PC-3 (cell line): ENCODE results near the gene PSMB5. TPM values are rescaled to one million over a fixed set of nuclear protein-coding genes. Genes with fewer than 3 reads are reported as not detected.

Experiments used
- ATAC-seq: fragments of 200-7000 bp; cut with Tn5 transposase; 2 replicates; pipeline ENCODE4 v1.9.1; 2020; ENCODE audit warnings: mild to moderate bottlenecking, moderate library complexity
- BruUV-seq: library from RNA; stranded (reverse); fragments of 400-500 nt; replicated peaks from 2 replicates; lab custom pipeline; 2021; lab: Mats Ljungman, UMichigan
- CTCF ChIA-PET: fragments of 300-600 bp; sonication (Branson Sonifier 250); formaldehyde crosslinking; loops from one replicate; lab custom pipeline; 2022; ENCODE audit warnings: antibody characterized with exemption; lab: Charles Lee
- POLR2A ChIA-PET: fragments of 300-600 bp; sonication (Branson Sonifier 250); formaldehyde crosslinking; loops from one replicate; lab custom pipeline; 2022; ENCODE audit warnings: antibody characterized with exemption; ENCODE audit not compliant: unreplicated experiment; lab: Charles Lee
- DNase-seq: peaks from one replicate; pipeline ENCODE4 v3.0.0-alpha.2; 2015
- H2AFZ ChIP-seq: fragments of 300-600 bp; sonication (generic); 2 replicates; pipeline ENCODE4 v1.6.0; 2016; ENCODE audit warnings: antibody characterized with exemption, low read length
- H3F3A ChIP-seq: fragments of 300-600 bp; sonication (generic); one replicate; pipeline ENCODE4 v1.6.0; 2017; ENCODE audit warnings: antibody characterized with exemption, low read length, control low read depth, mild to moderate bottlenecking; ENCODE audit not compliant: unreplicated experiment
- H3K27ac ChIP-seq: fragments of 300-600 bp; sonication (generic); 2 replicates; pipeline ENCODE4 v1.5.1; 2016; ENCODE audit warnings: mild to moderate bottlenecking, low read length
- H3K27me3 ChIP-seq: fragments of 300-600 bp; sonication (generic); 2 replicates; pipeline ENCODE4 v1.6.1; 2016; ENCODE audit warnings: low read length, mixed read lengths
- H3K36me3 ChIP-seq: fragments of 300-600 bp; sonication (generic); 2 replicates; pipeline ENCODE4 v1.6.1; 2016; ENCODE audit warnings: low read depth, mixed run types, low read length, mixed read lengths
- H3K4me1 ChIP-seq: fragments of 300-600 bp; sonication (generic); 2 replicates; pipeline ENCODE4 v1.5.1; 2016; ENCODE audit warnings: low read length; ENCODE audit not compliant: insufficient read depth
- H3K4me2 ChIP-seq: fragments of 300-600 bp; sonication (generic); 2 replicates; pipeline ENCODE4 v1.6.0; 2016; ENCODE audit warnings: low read length
- H3K4me3 ChIP-seq: fragments of 300-600 bp; sonication (generic); 2 replicates; pipeline ENCODE4 v1.5.1; 2016; ENCODE audit warnings: mild to moderate bottlenecking, low read length, mixed read lengths
- H3K79me2 ChIP-seq: fragments of 300-600 bp; sonication (generic); 2 replicates; pipeline ENCODE4 v1.6.1; 2017; ENCODE audit warnings: low read length, mixed read lengths
- H3K9ac ChIP-seq: fragments of 300-600 bp; sonication (generic); 2 replicates; pipeline ENCODE4 v1.6.0; 2016; ENCODE audit warnings: mild to moderate bottlenecking, low read length
- H3K9me2 ChIP-seq: fragments of 300-600 bp; sonication (generic); replicated peaks from 2 replicates; pipeline ENCODE4 v1.6.1; 2016; ENCODE audit warnings: mixed run types, low read length, mixed read lengths
- H3K9me3 ChIP-seq: fragments of 300-600 bp; sonication (generic); 2 replicates; pipeline ENCODE4 v1.6.1; 2016; ENCODE audit warnings: low read length, mixed read lengths
- H4K20me1 ChIP-seq: fragments of 300-600 bp; sonication (generic); 2 replicates; pipeline ENCODE4 v1.6.1; 2016; ENCODE audit warnings: low read length, mixed read lengths
- EZH2 ChIP-seq: fragments of 300-600 bp; sonication (generic); IDR thresholded peaks from one replicate; pipeline ENCODE4 v1.6.1; 2017; ENCODE audit warnings: antibody characterized with exemption, mild to moderate bottlenecking, low read length; ENCODE audit not compliant: unreplicated experiment
- EZH2phosphoT487 ChIP-seq: fragments of 300-600 bp; sonication (generic); IDR thresholded peaks from 2 replicates; pipeline ENCODE4 v1.6.1; 2018; ENCODE audit warnings: mild to moderate bottlenecking, antibody characterized with exemption, low read length, borderline replicate concordance
- intact Hi-C: fragments of 100-400 bp; cut with micrococcal nuclease; formaldehyde crosslinking; loops from 2 replicates; pipeline ENCODE4 v1.9.0; 2023
- total RNA-seq: library from RNA; depleted of rRNA; stranded (reverse); fragments of >200 nt; gene quantifications from 2 replicates; pipeline ENCODE4 v1.2.3, GENCODE V29; 2014
- TF ChIP-seq, protein P1 (sequence below): fragments of 300-600 bp; sonication (generic); conservative IDR thresholded peaks from 2 replicates; pipeline ENCODE4 v1.5.1; 2017; ENCODE audit warnings: antibody characterized with exemption, low read depth, mild to moderate bottlenecking, low read length

The PSMB5 gene
- total RNA-seq, 1 experiment from 2014 or later = 424 TPM

DNA sequence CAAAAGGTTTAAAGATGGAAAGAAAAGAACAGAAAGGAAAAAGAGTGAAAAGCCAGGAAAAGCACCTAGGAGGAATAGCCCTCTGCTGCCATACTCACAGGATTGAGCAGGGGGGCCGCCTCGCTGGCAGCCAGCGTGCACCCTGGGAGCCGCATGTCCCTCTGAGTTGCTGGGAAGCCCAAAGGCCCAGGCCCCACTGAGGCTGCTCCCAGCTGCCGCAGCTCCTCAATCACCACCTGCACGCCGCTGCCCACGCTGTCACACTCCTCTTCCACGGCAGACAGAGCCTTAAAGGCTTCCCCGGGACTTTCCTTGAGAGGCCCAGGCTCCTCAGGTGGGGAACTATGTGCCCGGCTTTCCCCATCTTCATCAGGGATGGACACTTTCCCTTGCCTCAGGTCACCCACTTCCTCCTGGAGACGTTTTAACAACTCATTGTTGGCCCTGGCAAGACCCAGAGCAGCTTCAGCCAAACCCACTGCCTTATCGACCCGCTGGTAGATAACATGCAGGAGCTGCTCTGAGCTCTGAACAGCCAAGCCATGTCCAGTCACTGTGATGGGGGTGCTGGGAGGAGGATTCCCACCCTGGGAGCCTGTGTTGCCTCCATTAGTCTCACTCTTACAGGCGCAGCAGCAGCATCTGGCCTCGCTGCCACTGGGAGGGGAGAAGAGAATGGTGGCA lies 36.2 kb downstream of the PSMB5 start:
- H3K79me2 ChIP-seq = no peaks in the 10 kb centered on the region
- H3K9me2 ChIP-seq = no peaks in the 10 kb centered on the region
- H3K4me2 ChIP-seq = no peak overlapping the region
- BruUV-seq = no TSS peak
- H3K9me3 ChIP-seq = no peaks in the 10 kb centered on the region
- peaks cover 5% of the 10 kb centered on the region; the same call in 1 of the 2 replicates for H3K4me1 ChIP-seq
- H3K9ac ChIP-seq = no peak overlapping the region
- ChIA-PET POLR2A (no interaction called here), CTCF (no interaction called here)
- no peaks in the 10 kb centered on the region for H3K36me3 ChIP-seq
- no peak for ATAC-seq
- TF ChIP-seq, protein P1, sequence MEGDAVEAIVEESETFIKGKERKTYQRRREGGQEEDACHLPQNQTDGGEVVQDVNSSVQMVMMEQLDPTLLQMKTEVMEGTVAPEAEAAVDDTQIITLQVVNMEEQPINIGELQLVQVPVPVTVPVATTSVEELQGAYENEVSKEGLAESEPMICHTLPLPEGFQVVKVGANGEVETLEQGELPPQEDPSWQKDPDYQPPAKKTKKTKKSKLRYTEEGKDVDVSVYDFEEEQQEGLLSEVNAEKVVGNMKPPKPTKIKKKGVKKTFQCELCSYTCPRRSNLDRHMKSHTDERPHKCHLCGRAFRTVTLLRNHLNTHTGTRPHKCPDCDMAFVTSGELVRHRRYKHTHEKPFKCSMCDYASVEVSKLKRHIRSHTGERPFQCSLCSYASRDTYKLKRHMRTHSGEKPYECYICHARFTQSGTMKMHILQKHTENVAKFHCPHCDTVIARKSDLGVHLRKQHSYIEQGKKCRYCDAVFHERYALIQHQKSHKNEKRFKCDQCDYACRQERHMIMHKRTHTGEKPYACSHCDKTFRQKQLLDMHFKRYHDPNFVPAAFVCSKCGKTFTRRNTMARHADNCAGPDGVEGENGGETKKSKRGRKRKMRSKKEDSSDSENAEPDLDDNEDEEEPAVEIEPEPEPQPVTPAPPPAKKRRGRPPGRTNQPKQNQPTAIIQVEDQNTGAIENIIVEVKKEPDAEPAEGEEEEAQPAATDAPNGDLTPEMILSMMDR = no peak
- TF ChIP-seq EZH2 (no peak), EZH2phosphoT487 (no peak)
- H3K4me3 ChIP-seq = no peak overlapping the region
- no peak overlapping the region for H3K27ac ChIP-seq
- H3F3A ChIP-seq = no peaks in the 10 kb centered on the region
- no peak overlapping the region for H2AFZ ChIP-seq
- intact Hi-C loops = no loop called here
- DNase-seq = no peak
- H3K27me3 ChIP-seq = no peaks in the 10 kb centered on the region
- no peaks in the 10 kb centered on the region for H4K20me1 ChIP-seq

DNA sequence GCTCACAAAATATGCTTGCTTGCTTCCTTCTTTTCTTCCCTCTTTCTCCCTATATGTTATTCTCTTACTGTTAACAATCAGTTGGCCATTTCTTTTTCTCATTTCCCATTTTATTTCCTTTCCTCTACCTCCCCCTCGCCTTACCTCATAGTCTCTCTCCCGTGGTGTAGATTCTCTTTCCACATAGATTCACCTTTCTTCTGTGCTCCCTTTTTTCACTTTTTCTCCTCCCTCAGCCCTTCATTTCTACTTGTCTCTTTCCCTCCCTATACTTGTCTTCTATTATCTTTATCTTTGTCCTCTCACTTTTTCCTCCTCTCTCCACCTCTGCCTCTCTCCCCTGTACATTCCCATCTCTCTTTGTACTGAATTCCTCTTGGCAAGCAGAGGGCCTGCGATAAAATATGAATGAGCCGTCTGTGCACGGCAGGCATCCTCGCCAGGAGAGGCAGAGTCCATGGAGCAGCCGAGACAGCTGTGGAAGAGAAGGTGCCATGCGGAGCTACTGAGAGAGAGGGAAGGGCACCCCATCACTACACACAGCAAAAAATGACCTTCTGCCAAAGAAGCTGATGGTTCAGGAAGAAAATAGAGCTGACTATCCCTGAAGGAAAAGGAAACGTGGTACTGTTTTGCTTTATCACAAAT lies 36.9 kb downstream of the PSMB5 start:
- H3K79me2 ChIP-seq = no peaks in the 10 kb centered on the region
- H3K36me3 ChIP-seq = no peaks in the 10 kb centered on the region
- H3K4me3 ChIP-seq = no peak overlapping the region
- no peaks in the 10 kb centered on the region for H3K9me3 ChIP-seq
- intact Hi-C loops = no loop called here
- no peaks in the 10 kb centered on the region for H3K27me3 ChIP-seq
- H2AFZ ChIP-seq = no peak overlapping the region
- H3K4me1 ChIP-seq = peaks cover 5% of the 10 kb centered on the region; the same call in 1 of the 2 replicates
- no peak overlapping the region for H3K4me2 ChIP-seq
- POLR2A ChIA-PET = no interaction called here
- no peaks in the 10 kb centered on the region for H3F3A ChIP-seq
- H3K9me2 ChIP-seq = no peaks in the 10 kb centered on the region
- BruUV-seq = no TSS peak
- H3K27ac ChIP-seq = no peak overlapping the region
- no peak for DNase-seq
- CTCF ChIA-PET = no interaction called here
- no peak for ATAC-seq
- no peak overlapping the region for H3K9ac ChIP-seq
- H4K20me1 ChIP-seq = no peaks in the 10 kb centered on the region
- TF ChIP-seq EZH2phosphoT487 (no peak), EZH2 (no peak)

DNA sequence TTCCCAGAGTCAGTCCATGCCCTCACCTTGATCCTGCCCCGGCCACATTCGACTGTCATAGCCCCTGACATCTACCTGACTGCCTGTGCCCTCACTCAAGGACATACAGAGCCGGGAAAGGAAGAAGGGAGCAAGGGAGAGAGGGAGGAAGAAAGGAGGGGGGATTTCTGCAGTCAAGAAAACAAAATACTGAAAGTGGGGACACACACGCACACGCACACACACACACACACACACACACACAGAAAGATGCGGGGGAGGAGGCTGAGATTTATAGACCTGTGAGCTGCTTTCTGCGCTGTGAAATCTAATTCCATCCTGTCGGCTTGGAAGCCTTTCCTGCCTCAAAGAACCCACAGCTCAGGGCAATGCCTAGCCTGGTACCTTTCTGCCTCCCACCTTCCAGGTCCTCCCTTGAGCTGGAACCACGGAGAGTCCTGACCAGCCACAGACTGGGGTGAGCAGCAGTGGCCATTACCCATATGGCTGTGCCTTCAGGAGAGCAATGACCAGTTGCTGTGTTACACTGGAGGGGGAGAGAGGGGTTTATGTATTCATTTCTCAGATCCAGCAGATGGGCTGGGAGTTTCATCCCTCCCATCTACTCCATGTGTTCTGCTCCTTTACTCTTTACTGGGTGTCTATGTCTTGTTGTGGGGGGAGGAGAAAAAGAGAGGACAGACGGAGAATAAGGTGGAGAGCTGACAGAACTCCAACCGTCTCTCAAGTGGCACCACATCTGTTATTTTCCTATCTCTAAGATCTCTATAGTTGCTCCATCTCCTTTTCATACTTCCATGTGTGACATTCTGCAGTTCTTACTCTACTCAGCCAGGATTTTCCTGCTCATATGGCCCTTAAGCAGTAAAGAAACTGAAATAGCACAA lies 37.7 kb downstream of the PSMB5 start:
- peaks cover 5% of the 10 kb centered on the region; the same call in 1 of the 2 replicates for H3K4me1 ChIP-seq
- no peak overlapping the region for H3K9ac ChIP-seq
- H3K4me2 ChIP-seq = no peak overlapping the region
- TF ChIP-seq EZH2 = no peak
- TF ChIP-seq EZH2phosphoT487 = no peak
- TF ChIP-seq, protein P1 = no peak
- H3K36me3 ChIP-seq = no peaks in the 10 kb centered on the region
- no peak overlapping the region for H3K27ac ChIP-seq
- H3K27me3 ChIP-seq = no peaks in the 10 kb centered on the region
- H3F3A ChIP-seq = no peaks in the 10 kb centered on the region
- no peaks in the 10 kb centered on the region for H3K9me3 ChIP-seq
- no peak overlapping the region for H3K4me3 ChIP-seq
- no peaks in the 10 kb centered on the region for H3K79me2 ChIP-seq
- no peaks in the 10 kb centered on the region for H4K20me1 ChIP-seq
- ATAC-seq (no peak), DNase-seq (no peak)
- POLR2A ChIA-PET = no interaction called here
- BruUV-seq = no TSS peak
- H2AFZ ChIP-seq = no peak overlapping the region
- CTCF ChIA-PET = interaction anchor here (2.7 kb wide), 1 partner anchor 11 kb away, joined by 22 read pairs; no protein-coding TSS in a partner anchor
- no peaks in the 10 kb centered on the region for H3K9me2 ChIP-seq
- intact Hi-C loops = no loop called here
